ENCODE measurements around the gene SMPD4. TPM values are rescaled to one million over a fixed set of nuclear protein-coding genes. Genes with fewer than 3 reads are reported as not detected.

The SMPD4 gene
- total and polyA plus RNA-seq, 9 of the 15 experiments (the other 6 are each of a cell fraction or from before 2014, with no cell fraction given): 7.5 to 123 (median 35.7) TPM

DNA sequence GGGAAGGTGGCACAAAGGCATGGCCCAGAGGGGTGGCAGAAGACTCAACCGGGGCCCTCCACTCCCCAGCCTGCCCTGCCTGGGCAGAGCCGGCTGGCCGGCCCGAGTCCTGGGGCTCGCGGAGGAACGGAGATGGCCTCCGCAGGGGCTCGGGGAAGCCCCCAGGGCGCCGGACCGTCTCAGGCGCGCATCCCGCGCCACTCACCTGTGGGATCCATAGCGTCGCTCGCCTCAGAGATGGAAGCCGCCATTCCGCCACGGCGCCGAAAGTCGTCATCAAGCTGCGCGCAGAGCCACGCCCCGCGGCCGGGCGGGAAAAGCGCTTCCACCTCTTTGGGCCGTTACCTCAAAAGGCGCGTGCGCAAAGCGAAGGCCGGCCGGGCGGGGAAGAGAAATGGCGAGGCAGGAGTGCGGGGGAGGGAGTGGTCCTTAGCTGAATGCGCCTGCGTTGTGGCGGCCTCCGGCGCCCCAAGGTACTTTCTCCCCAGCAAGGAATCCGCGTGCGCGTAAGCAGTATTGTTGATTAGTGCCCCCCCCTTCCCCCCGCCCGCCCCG, at the start of gene SMPD4 (continued):
- TF ChIP-seq, protein P1, sequence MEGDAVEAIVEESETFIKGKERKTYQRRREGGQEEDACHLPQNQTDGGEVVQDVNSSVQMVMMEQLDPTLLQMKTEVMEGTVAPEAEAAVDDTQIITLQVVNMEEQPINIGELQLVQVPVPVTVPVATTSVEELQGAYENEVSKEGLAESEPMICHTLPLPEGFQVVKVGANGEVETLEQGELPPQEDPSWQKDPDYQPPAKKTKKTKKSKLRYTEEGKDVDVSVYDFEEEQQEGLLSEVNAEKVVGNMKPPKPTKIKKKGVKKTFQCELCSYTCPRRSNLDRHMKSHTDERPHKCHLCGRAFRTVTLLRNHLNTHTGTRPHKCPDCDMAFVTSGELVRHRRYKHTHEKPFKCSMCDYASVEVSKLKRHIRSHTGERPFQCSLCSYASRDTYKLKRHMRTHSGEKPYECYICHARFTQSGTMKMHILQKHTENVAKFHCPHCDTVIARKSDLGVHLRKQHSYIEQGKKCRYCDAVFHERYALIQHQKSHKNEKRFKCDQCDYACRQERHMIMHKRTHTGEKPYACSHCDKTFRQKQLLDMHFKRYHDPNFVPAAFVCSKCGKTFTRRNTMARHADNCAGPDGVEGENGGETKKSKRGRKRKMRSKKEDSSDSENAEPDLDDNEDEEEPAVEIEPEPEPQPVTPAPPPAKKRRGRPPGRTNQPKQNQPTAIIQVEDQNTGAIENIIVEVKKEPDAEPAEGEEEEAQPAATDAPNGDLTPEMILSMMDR (IDR thresholded peaks at IDR 0.05 in 2 of 3, conservative IDR thresholded peaks at IDR 0.05 in 1 of 3; ENCODE audit: insufficient read depth in 2 of 3, low read depth in 1 of 3, low read length in 3 of 3): 0 out of 6 replicates have a peak, but pooled peaks of 1 of the 3 experiments have one; percentile 10
- TF ChIP-seq TAF1 (IDR thresholded peaks at IDR 0.05; ENCODE audit: control insufficient read depth, extremely low read depth, insufficient read depth, low read length, severe bottlenecking) (peak; percentile 84), HES1 (IDR thresholded peaks at IDR 0.05; ENCODE audit: low read depth) (no peak), CBFA2T2 (conservative IDR thresholded peaks at IDR 0.05) (no peak), ZNF3 (CRISPR knock-in tag; IDR thresholded peaks at IDR 0.05) (no peak), MYBL2 (IDR thresholded peaks at IDR 0.05; ENCODE audit: low read depth) (peak; percentile 94), MYBL2 (CRISPR knock-in tag; IDR thresholded peaks at IDR 0.05; ENCODE audit: borderline replicate concordance) (no peak), HMGN3 (IDR thresholded peaks at IDR 0.05; ENCODE audit: borderline replicate concordance, extremely low read depth, insufficient read length, low read depth, low read length) (peak; percentile 52), HDAC1 (IDR thresholded peaks at IDR 0.05) (peak in 1 of 2 experiments; percentile 74; a peak in 2 of 4 replicates), CREM (IDR thresholded peaks at IDR 0.05; ENCODE audit: low read depth) (peak; percentile 99), MCM7 (IDR thresholded peaks at IDR 0.05) (no peak), UBTF (IDR thresholded peaks at IDR 0.05; ENCODE audit: borderline replicate concordance in 1 of 2, low read depth in 2 of 2, low read length in 2 of 2) (no peak), SAP30 (IDR thresholded peaks at IDR 0.05; ENCODE audit: borderline replicate concordance, insufficient read depth, low read depth, low read length, poor library complexity, severe bottlenecking) (peak; percentile 37), KLF6 (CRISPR knock-in tag; IDR thresholded peaks at IDR 0.05; ENCODE audit: borderline replicate concordance) (peak; percentile 92; the same call in 1 of the 2 replicates), MYC (IDR thresholded peaks at IDR 0.05; ENCODE audit: low read depth, low read length) (peak; percentile 60; the same call in 1 of the 2 replicates), MYC (CRISPR knock-in tag; IDR thresholded peaks at IDR 0.05; ENCODE audit: borderline replicate concordance, low read depth) (no peak), FOXK2 (conservative IDR thresholded peaks at IDR 0.05 in 1 of 2, IDR thresholded peaks at IDR 0.05 in 1 of 2; ENCODE audit: low read depth in 2 of 2) (peak in 1 of 2 experiments; percentile 54; a peak in 1 of 4 replicates)
- TF ChIP-seq, protein P2, sequence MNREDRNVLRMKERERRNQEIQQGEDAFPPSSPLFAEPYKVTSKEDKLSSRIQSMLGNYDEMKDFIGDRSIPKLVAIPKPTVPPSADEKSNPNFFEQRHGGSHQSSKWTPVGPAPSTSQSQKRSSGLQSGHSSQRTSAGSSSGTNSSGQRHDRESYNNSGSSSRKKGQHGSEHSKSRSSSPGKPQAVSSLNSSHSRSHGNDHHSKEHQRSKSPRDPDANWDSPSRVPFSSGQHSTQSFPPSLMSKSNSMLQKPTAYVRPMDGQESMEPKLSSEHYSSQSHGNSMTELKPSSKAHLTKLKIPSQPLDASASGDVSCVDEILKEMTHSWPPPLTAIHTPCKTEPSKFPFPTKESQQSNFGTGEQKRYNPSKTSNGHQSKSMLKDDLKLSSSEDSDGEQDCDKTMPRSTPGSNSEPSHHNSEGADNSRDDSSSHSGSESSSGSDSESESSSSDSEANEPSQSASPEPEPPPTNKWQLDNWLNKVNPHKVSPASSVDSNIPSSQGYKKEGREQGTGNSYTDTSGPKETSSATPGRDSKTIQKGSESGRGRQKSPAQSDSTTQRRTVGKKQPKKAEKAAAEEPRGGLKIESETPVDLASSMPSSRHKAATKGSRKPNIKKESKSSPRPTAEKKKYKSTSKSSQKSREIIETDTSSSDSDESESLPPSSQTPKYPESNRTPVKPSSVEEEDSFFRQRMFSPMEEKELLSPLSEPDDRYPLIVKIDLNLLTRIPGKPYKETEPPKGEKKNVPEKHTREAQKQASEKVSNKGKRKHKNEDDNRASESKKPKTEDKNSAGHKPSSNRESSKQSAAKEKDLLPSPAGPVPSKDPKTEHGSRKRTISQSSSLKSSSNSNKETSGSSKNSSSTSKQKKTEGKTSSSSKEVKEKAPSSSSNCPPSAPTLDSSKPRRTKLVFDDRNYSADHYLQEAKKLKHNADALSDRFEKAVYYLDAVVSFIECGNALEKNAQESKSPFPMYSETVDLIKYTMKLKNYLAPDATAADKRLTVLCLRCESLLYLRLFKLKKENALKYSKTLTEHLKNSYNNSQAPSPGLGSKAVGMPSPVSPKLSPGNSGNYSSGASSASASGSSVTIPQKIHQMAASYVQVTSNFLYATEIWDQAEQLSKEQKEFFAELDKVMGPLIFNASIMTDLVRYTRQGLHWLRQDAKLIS (CRISPR knock-in tag; IDR thresholded peaks at IDR 0.05): peak; percentile 51
